Measurements from ENCODE around the gene RBMS3. TPM values are rescaled to one million over a fixed set of nuclear protein-coding genes. Genes with fewer than 3 reads are reported as not detected.

RBMS3 gene
- total and polyA plus RNA-seq, 7 donors = 0.46 to 61.9 (median 39.9) TPM

- no peak overlapping the region for H3K4me3 ChIP-seq
- 78 to 92% methylated on average over 4 of the region's 4 CpGs for WGBS, 2 donors
- H3K27ac ChIP-seq = no peak overlapping the region
- intact Hi-C loops (cut with DNase I) = no loop called here
- H3K36me3 ChIP-seq = no peaks in the 10 kb centered on the region
- DNase-seq = no peak
- no peak for TF ChIP-seq POLR2AphosphoS5 (IDR thresholded peaks at IDR 0.05)
- TF ChIP-seq EP300 (IDR thresholded peaks at IDR 0.05) = no peak
- no peak for TF ChIP-seq CTCF (IDR thresholded peaks at IDR 0.05)
- TF ChIP-seq POLR2A (IDR thresholded peaks at IDR 0.05) = no peak
- no peaks in the 10 kb centered on the region for H3K27me3 ChIP-seq
- peaks cover 0 to 10% (median 4%) of the 10 kb centered on the region in 4 donors for H3K4me1 ChIP-seq
- H3K9me3 ChIP-seq = no peaks in the 10 kb centered on the region
Observed at GRCh38 chr3:29653680-29654079, 372.8 kb downstream of the RBMS3 start.

- no peaks in the 10 kb centered on the region for H3K9me3 ChIP-seq
- no peaks in the 10 kb centered on the region for H3K36me3 ChIP-seq
- no peak overlapping the region for H3K4me3 ChIP-seq
- TF ChIP-seq EP300 (IDR thresholded peaks at IDR 0.05) (no peak), CTCF (IDR thresholded peaks at IDR 0.05) (no peak), POLR2AphosphoS5 (IDR thresholded peaks at IDR 0.05) (no peak), POLR2A (IDR thresholded peaks at IDR 0.05) (no peak)
- DNase-seq = no peak
- H3K27ac ChIP-seq = no peak overlapping the region
- intact Hi-C loops (cut with DNase I) = no loop called here
- H3K4me1 ChIP-seq = peaks cover 0 to 10% (median 4%) of the 10 kb centered on the region in 4 donors
- WGBS, 2 donors = 75 to 78% methylated on average over 6 of the region's 6 CpGs
- no peaks in the 10 kb centered on the region for H3K27me3 ChIP-seq
Observed at GRCh38 chr3:29655015-29655747, 374.3 kb downstream of the RBMS3 start.

- no peak overlapping the region for H3K4me3 ChIP-seq
- no peaks in the 10 kb centered on the region for H3K36me3 ChIP-seq
- H3K9me3 ChIP-seq = no peaks in the 10 kb centered on the region
- no peak for TF ChIP-seq POLR2AphosphoS5 (IDR thresholded peaks at IDR 0.05)
- TF ChIP-seq POLR2A (IDR thresholded peaks at IDR 0.05) = no peak
- TF ChIP-seq CTCF (IDR thresholded peaks at IDR 0.05) = no peak
- no peak for TF ChIP-seq EP300 (IDR thresholded peaks at IDR 0.05)
- no peak for DNase-seq
- 62 to 70% methylated on average over 3 of the region's 3 CpGs for WGBS, 2 donors
- H3K27ac ChIP-seq = no peak overlapping the region
- H3K27me3 ChIP-seq = no peaks in the 10 kb centered on the region
- H3K4me1 ChIP-seq = peaks cover 0 to 14% (median 4%) of the 10 kb centered on the region in 4 donors
- intact Hi-C loops (cut with DNase I) = no loop called here
Observed at GRCh38 chr3:29665688-29666087, 384.8 kb downstream of the RBMS3 start.

GRCh38 chr3:29668233-29668632 is 387.4 kb downstream of the RBMS3 start:
- H3K4me1 ChIP-seq = peaks cover 0 to 14% (median 4%) of the 10 kb centered on the region in 4 donors
- intact Hi-C loops (cut with DNase I) = no loop called here

More at GRCh38 chr3:29668233-29668632, 387.4 kb downstream of the RBMS3 start:
- 78 to 90% methylated on average over 2 of the region's 2 CpGs for WGBS, 2 donors
- Histone ChIP-seq H3K36me3 (no peaks in the 10 kb centered on the region), H3K27me3 (no peaks in the 10 kb centered on the region), H3K9me3 (no peaks in the 10 kb centered on the region), H3K4me3 (no peak overlapping the region), H3K27ac (no peak overlapping the region)
- no peak for TF ChIP-seq EP300 (IDR thresholded peaks at IDR 0.05)
- no peak for TF ChIP-seq CTCF (IDR thresholded peaks at IDR 0.05)
- TF ChIP-seq POLR2A (IDR thresholded peaks at IDR 0.05) = no peak
- no peak for TF ChIP-seq POLR2AphosphoS5 (IDR thresholded peaks at IDR 0.05)
- DNase-seq = no peak
